ENCODE data around the gene FIBCD1. TPM values are rescaled to one million over a fixed set of nuclear protein-coding genes. Genes with fewer than 3 reads are reported as not detected.

Gene FIBCD1
- total RNA-seq, 4 donors from 2014 or later = 0.40 to 0.83 (median 0.42) TPM; not detected in 1

DNA sequence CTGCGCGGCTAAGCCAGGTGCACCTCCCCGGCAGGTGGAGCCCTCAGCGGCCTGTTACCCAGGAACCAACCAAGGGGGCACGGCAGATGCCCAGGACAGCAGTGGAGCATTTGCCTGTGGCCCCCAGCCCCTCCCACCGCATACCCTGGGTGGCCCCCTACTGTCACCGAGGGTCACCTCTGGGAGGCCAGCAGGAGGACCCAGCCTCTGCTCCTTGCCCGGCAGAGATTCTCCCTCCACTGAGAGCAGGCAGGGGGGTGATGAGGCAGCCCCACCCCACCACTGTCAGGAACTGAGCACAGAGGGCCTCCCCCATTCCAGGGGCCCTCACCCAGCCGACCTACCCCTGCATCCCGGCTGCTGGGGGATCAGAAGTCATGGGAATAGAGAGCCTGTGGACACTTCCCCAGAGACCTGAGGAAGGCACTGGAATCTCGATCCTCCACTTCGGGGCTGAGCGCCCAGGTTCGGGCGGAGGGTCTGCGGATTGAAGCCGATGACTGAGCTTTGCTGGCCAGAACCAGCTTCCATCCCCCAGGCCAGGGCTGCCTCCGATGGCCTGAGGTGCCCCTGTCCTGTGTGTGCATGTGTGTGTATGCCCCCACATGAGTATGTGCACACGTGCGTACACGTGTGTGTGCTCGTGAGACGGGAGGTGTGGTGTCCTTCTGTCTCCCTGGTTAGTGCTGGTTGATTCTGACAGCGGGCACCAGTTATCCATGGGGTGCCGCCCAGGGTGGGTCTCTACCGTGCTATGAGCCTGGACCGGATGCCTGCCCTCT is 42.6 kb downstream of the FIBCD1 start, which contains the start of gene QRFP:
QRFP (minus strand) TSS at position 580 of the 782 bp plus-strand sequence. CDS start 2,974 bp downstream, outside the sequence.
- H3K27me3 ChIP-seq = peaks cover 0 to 41% (median 6%) of the 10 kb centered on the region in 4 donors
- no peaks in the 10 kb centered on the region for H3K9me3 ChIP-seq
- H3K27ac ChIP-seq (replicated peaks in 1 of 4) = no peak within 1 kb of the TSS
- TF ChIP-seq, protein P1, sequence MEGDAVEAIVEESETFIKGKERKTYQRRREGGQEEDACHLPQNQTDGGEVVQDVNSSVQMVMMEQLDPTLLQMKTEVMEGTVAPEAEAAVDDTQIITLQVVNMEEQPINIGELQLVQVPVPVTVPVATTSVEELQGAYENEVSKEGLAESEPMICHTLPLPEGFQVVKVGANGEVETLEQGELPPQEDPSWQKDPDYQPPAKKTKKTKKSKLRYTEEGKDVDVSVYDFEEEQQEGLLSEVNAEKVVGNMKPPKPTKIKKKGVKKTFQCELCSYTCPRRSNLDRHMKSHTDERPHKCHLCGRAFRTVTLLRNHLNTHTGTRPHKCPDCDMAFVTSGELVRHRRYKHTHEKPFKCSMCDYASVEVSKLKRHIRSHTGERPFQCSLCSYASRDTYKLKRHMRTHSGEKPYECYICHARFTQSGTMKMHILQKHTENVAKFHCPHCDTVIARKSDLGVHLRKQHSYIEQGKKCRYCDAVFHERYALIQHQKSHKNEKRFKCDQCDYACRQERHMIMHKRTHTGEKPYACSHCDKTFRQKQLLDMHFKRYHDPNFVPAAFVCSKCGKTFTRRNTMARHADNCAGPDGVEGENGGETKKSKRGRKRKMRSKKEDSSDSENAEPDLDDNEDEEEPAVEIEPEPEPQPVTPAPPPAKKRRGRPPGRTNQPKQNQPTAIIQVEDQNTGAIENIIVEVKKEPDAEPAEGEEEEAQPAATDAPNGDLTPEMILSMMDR (IDR thresholded peaks at IDR 0.05) = no peak
- TF ChIP-seq EP300 (IDR thresholded peaks at IDR 0.05) = no peak
- TF ChIP-seq POLR2A (IDR thresholded peaks at IDR 0.05; ENCODE audit: low read depth) = no peak
- peak in 1 of 2 donors; percentile 33 for TF ChIP-seq POLR2AphosphoS5 (IDR thresholded peaks at IDR 0.05)
- peaks cover 14 to 22% (median 22%) of the 10 kb centered on the region in 4 donors for H3K36me3 ChIP-seq
- intact Hi-C loops (cut with DNase I) = loop anchor here (10.0 kb wide), 1 partner anchor 148 kb away; no protein-coding TSS in a partner anchor
- WGBS = 81% methylated on average over 10 of the region's 27 CpGs
- no peak for DNase-seq (ENCODE audit: extremely low spot score)
- no peak within 1 kb of the TSS for H3K4me3 ChIP-seq
- peaks cover 13 to 47% (median 37%) of the 10 kb centered on the region in 4 donors for H3K4me1 ChIP-seq

DNA sequence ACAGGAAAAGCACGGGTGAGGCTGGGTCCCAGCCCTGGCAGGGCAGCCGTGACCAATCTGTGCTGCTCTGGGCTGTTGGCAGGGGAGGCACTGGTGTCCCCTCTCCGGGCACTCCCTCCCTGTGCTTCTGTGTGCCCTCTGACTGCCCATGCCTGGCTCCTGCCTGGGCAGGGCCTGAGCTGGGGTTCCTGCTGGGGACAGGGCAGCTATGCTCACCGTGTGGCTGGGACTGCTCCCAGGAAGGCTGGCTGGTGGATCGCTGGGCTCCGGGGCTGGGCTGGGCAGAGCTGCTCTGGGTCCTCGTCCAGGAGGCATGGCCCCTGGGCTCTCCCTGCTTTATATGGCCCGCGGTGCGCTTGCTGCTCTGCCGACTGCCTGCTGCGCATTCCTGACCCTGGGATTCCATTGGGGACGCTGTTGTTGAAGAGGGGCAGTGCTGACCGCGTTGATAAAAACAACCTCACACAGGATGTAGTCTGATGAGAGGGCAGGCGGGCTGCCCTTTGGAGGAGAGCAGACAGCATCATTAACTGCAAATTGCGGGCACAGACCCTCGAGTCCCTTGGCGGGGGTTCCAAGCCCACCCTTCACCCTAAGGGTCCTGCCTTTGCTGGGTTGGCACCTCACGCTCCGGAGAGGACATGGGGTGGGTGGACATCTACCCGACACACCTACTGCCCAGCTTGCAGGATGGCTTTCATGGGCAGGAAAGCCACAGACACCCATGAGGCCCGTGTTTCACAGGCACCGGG is 43.4 kb downstream of the FIBCD1 start:
- Histone ChIP-seq H3K4me1 (peaks cover 13 to 55% (median 37%) of the 10 kb centered on the region in 4 donors), H3K9me3 (no peaks in the 10 kb centered on the region), H3K27me3 (peaks cover 0 to 33% (median 3%) of the 10 kb centered on the region in 4 donors), H3K4me3 (no peak overlapping the region), H3K27ac (replicated peaks in 1 of 4) (no peak overlapping the region), H3K36me3 (peaks cover 14 to 30% (median 27%) of the 10 kb centered on the region in 4 donors)
- intact Hi-C loops (cut with DNase I) = loop anchor here (10.0 kb wide), 1 partner anchor 149 kb away; no protein-coding TSS in a partner anchor
- TF ChIP-seq EP300 (IDR thresholded peaks at IDR 0.05) (no peak), POLR2A (IDR thresholded peaks at IDR 0.05; ENCODE audit: low read depth) (no peak), POLR2AphosphoS5 (IDR thresholded peaks at IDR 0.05) (no peak)
- TF ChIP-seq, protein P1 (IDR thresholded peaks at IDR 0.05) = no peak
- DNase-seq (ENCODE audit: extremely low spot score) = no peak
- WGBS = 55% methylated on average over 4 of the region's 24 CpGs

DNA sequence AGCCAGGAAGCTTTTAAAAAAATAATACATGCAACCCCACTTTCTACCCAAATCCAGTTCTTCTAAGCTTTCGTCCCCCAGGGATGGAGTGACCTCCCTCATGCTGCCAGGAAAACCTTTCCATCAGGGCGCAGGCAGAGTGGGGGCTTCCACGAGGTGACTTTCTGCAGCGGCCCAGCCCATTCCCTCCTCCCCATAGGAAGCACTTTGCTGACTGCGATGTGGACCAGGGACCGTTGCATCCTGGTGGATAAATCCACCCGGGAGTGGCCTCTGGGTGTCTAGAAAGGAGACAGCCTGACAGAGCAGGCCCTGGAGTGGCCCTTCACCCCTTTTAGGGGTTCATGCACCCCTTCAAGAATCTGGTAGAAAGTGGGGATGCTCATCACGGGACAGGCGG is 44.0 kb downstream of the FIBCD1 start:
- Histone ChIP-seq H3K27me3 (peaks cover 0 to 27% (median 2%) of the 10 kb centered on the region in 4 donors), H3K4me1 (peaks cover 13 to 59% (median 37%) of the 10 kb centered on the region in 4 donors), H3K36me3 (peaks cover 20 to 36% (median 33%) of the 10 kb centered on the region in 4 donors), H3K27ac (replicated peaks in 1 of 4) (peak overlapping the region in 1 of 4 donors; percentile 56), H3K9me3 (no peaks in the 10 kb centered on the region), H3K4me3 (no peak overlapping the region)
- intact Hi-C loops (cut with DNase I) = loop anchor here (10.0 kb wide), 1 partner anchor 150 kb away; no protein-coding TSS in a partner anchor
- DNase-seq (ENCODE audit: extremely low spot score) = no peak
- TF ChIP-seq POLR2AphosphoS5 (IDR thresholded peaks at IDR 0.05) = no peak
- 66% methylated on average over 7 of the region's 9 CpGs for WGBS

DNA sequence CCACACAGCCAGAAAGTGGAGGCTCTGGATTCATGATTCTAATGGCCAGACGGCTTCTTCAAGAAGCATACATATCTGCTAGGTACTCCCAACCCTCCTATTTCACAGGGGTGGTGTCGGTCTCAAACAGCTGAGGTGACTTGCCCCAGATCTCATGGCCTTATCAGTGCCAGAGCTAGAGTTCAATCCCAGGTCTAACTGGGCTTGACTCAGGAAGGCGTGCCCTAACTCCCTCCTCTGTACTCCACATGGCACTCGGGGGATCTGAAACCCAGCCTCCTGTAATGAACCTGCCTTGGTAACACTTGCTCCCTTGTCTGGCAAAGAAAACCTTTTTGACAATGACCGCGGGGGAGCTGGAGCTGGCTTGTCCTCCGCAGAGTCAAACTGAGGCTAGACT is 44.5 kb downstream of the FIBCD1 start:
- Histone ChIP-seq H3K27ac (replicated peaks in 1 of 4) (peak overlapping the region in 3 of 4 donors; percentile 15 to 56 (median 43)), H3K4me3 (no peak overlapping the region), H3K27me3 (peaks cover 0 to 22% (median 2%) of the 10 kb centered on the region in 4 donors), H3K36me3 (peaks cover 22 to 41% (median 38%) of the 10 kb centered on the region in 4 donors), H3K4me1 (peaks cover 13 to 57% (median 37%) of the 10 kb centered on the region in 4 donors), H3K9me3 (no peaks in the 10 kb centered on the region)
- TF ChIP-seq EP300 (IDR thresholded peaks at IDR 0.05) (no peak), POLR2A (IDR thresholded peaks at IDR 0.05; ENCODE audit: low read depth) (no peak), POLR2AphosphoS5 (IDR thresholded peaks at IDR 0.05) (no peak)
- TF ChIP-seq, protein P1 (IDR thresholded peaks at IDR 0.05) = no peak
- DNase-seq (ENCODE audit: extremely low spot score) = no peak
- 87% methylated on average over 7 of the region's 7 CpGs for WGBS
- intact Hi-C loops (cut with DNase I) = loop anchor here (10.0 kb wide), 1 partner anchor 150 kb away; no protein-coding TSS in a partner anchor
